ENCODE data around the gene ILF2.
"Not testable (repeated sequence)": the region's sequence is repeated elsewhere in the genome, so short reads cannot be mapped to it uniquely, and the experiment has no call there.

Gene ILF2

DNA sequence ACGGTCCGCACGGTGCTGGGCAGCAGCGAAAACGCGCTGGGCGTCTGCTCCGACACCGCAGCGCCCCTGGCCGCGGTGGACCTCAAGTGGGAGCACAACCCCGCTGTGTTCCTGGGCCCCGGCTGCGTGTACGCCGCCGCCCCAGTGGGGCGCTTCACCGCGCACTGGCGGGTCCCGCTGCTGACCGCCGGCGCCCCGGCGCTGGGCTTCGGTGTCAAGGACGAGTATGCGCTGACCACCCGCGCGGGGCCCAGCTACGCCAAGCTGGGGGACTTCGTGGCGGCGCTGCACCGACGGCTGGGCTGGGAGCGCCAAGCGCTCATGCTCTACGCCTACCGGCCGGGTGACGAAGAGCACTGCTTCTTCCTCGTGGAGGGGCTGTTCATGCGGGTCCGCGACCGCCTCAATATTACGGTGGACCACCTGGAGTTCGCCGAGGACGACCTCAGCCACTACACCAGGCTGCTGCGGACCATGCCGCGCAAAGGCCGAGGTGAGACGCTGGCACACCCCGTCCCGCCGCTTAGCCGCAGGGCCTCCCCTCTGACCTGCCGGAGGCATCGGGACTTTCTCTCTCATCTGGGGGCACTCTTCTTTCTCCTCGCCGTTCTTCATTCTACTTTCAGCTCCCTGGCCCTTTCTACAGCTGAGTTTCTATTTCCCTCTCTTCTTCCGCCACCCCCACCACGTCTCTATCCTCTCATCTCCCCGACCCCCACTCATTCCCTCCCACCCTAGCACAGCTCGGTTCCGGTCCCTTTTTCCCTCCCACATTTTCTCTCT, 8.7 kb upstream of the ILF2 start:
- DNase-seq (ENCODE audit: low spot score) = no peak

DNA sequence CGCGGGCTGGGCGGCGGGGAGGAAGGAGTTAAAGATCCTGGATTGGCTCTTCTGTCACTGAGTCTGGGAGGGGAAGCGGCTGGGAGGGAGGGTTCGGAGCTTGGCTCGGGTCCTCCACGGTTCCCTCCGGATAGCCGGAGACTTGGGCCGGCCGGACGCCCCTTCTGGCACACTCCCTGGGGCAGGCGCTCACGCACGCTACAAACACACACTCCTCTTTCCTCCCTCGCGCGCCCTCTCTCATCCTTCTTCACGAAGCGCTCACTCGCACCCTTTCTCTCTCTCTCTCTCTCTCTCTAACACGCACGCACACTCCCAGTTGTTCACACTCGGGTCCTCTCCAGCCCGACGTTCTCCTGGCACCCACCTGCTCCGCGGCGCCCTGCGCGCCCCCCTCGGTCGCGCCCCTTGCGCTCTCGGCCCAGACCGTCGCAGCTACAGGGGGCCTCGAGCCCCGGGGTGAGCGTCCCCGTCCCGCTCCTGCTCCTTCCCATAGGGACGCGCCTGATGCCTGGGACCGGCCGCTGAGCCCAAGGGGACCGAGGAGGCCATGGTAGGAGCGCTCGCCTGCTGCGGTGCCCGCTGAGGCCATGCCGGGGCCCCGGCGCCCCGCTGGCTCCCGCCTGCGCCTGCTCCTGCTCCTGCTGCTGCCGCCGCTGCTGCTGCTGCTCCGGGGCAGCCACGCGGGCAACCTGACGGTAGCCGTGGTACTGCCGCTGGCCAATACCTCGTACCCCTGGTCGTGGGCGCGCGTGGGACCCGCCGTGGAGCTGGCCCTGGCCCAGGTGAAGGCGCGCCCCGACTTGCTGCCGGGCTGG, 7.9 kb upstream of the ILF2 start, which contains the start of gene NPR1:
NPR1 (plus strand) TSS at position 170 of the 818 bp plus-strand sequence; CDS start at position 591, 421 bp downstream.
- no peak for DNase-seq (ENCODE audit: low spot score)

DNA sequence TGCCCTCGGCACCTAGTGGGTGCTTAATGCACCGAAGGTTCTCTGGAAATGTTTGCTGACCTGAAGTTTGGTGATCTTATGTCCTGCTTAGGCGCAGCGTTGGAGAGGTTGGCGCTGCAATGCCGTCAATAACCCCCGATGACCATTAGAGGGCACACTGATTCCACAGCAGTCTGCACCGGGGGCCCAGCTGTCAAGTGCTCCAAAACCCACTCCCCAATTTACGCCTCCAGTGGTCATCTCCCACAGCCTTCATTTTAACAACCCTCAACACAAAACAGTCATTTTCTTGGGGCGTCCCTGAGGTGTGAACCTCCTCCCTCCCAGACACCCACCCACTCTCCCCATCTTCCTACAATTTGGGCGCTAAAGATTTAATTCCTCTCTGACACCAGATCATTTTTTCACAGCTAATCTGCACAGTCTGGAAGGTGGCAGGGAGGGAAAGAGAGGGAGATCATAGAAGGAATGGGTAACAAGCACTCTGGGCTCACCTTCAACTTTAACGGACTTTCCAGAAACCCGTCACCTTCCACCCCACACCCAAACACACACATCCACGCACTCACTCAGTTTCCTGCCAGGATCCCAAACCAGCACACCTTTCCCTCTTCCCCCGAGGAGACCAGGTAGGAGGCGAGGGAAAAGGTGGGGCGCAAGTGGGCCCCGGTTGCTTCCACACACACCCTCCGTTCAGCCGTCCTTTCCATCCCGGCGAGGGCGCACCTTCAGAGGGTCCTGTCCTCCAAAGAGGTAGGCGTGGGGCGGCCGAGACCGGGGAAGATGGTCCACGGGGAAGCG, 7.1 kb upstream of the ILF2 start:
- peak; percentile 43 for DNase-seq (ENCODE audit: low spot score)

DNA sequence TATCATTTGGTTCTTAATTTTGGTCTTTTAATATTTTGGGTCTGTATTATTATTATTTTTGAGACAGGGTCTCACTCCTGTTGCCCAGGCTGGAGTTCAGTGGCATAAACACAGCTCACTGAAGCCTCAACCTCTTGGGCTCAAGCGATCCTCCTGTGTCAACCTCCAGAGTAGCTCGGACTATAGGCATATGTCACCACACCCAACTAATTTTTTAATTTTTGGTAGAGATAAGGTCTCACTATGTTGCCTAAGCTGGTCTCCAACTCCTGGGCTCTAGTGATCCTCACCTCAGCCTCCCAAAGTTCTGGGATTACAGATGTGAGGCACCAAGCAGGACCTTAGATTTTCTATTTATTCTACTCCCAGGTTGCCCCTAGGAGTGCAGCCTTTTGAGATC, 2.7 kb upstream of the ILF2 start:
- no peak for DNase-seq (ENCODE audit: low spot score)

DNA sequence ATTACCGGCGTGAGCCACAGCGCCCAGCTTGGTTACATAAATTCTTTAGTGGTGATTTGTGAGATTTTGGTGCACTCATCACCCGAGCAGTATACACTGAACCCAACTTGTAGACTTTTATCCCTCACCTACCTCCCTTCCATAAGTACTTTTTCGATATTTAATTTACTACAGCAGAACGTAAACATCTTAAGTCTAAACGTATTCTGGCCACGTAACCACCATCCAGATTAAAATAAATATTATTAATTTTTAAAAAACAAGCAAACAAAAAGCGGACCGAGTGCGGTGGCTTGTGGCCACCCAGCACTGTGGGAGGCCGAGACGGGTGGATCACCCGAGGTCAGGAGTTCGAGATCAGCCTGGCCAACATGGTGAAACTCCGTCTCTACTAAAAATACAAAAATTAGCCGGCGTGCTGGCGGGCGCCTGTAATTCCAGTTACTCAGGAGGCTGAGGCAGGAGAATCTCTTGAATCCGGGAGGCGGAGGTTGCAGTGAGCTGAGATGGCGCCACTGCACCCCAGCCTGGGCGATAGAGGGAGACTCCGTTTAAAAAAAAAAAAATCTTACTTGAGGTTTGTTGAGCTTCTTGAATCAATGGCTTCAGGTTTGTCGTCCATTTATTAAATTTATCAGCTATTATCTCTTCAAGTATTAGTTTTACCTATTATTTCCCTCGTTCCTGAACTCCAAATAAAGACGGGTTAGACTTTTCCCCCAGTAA, 998 bp upstream of the ILF2 start:
- DNase-seq (ENCODE audit: low spot score) = not testable (repeated sequence)

DNA sequence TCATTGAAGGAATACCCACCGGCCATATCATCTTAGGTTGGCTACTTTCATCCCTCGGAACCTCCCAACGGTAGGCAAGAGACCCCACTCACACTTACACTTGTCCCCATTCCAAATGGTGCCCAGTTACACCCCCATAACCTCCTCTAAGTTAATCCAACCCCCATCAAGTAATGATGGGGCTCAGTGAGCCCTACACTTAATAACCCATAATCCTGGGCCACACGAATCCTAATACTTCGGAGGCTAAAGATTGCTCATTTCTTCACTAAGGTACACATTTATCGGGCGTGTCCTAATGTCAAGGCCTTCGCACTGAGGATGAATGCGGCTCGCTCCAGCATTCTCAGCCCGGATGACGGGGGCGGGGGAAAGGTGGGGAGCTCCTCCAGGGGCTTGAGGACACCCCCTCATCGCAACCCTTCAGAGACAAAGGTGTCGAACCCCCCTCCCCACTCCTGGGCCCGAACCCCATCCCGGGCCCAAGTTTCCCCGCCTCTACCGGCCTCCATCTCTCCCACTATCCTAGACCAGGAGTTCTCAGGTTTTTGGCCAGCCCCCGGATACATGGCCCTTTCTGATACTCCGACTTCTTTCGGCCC, 435 bp downstream of the ILF2 start:
- no peak for DNase-seq (ENCODE audit: low spot score)

DNA sequence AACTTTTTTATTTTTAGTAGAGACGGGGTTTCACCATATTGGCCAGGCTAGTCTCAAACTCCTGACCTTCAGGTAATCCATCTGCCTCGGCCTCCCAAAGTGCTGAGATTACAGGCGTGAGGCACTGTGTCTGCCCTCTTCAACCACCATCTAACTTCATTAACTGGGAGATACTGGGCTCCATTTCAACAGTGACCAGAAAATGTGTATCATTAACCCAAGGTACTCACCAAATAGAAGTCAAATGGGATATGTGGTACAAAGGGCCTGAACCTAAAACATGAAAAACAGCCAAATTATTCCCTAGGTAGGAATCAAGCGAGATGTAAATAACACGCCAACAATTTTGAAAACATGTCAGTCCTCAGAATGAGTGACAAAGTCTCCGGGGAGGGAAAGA, 1.2 kb downstream of the ILF2 start:
- no peak for DNase-seq (ENCODE audit: low spot score)

DNA sequence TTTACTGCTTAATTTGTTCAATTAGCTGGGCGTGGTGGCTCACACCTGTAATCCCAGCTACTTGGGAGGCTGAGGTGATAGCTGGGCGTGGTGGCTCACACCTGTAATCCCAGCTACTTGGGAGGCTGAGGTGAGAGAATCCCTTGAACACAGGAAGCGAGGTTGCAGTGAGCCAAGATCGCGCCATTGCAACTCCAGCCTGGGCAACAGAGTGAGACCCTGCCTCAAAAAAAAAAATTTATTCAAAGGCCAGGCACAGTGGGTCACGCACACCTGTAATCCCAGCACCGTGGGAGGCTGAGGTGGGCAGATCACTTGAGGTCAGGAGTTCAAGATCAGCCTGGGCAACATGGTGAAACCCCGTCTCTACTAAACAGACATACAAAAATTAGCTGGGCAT, 2.1 kb downstream of the ILF2 start:
- DNase-seq (ENCODE audit: low spot score) = not testable (repeated sequence)

DNA sequence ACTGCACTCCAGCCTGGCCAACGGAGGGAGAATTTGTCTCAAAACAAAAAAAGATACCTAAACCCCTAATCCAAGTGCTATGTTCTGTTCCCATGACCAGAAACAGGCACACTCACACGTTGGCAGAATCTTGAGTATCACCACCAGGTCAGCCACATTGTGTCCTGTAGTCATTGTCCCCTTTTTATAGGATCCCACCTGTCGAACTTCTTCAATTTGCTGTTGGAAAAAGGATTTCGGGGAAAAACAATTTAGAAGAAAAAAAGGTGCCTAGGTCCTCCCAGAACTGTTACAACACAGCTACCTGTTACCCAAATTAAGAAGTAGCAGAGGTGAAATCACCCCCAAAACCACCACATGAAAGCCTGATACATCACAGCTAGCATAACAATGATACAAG, 3.4 kb downstream of the ILF2 start:
- no peak for DNase-seq (ENCODE audit: low spot score)

DNA sequence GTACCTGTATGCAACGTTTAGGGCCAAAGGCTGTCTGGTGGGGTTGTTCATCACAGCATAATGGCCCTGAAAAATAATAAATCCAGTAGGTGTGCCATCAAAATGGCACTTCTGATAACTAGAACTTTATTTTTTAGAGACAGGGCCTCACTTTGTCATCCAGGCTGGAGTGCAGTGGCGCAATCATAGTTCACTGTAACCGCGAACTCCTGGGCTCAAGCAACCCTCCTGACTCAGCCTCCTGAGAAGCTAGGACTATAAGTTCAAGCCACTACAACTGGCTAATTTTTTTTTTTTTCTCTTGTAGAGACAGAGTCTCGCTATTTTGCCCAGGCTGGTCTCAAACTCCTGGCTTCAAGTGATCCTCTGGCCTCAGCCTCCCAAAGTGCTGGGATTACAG, 7.6 kb downstream of the ILF2 start:
- no peak for DNase-seq (ENCODE audit: low spot score)

DNA sequence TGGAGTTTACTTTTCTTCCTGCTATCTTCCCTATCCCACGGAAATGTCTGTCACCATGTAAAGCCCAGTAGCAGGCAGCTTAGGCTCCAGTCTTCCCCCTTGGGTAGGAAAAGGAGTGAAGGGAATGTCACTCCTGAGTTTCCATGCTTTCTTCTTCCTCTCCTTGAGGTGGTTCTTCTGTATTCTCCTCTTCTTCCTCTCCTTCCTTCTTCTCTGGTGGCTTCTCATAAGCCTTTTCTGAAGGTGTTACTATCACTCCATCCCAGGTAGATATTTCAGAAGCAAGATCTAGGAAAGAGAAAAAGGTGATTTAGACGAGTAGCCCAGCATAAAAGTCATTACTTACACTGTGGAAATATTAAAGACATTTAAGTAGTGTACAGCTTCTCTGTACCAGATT, 8.5 kb downstream of the ILF2 start:
- no peak for DNase-seq (ENCODE audit: low spot score)

DNA sequence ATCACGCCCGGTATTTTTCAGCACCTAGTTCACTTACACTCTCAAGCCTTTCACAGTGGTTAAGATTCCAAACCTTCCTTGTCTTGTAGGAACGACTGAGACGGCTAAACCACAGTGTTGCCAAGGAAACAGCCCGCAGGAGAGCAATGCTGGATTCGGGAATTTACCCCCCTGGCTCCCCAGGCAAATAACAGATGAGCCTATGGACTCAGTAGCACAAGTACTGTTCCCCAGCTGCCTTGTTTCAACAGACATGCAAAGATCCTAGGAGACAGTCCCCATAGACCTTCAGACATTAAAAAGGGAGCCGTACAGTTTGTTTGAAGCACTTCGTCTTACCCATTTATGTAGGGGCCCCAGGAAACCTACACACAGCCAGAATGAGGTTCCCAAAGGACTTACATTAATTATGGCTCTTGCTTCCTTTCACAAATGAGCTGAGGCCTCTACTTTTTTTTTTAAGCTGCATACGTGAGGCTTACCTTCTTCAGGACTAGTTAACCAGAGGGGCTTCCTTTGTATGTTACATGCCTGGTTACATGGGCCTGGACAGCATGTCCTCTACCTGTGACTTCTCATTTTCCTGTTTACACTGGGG, 9.6 kb downstream of the ILF2 start:
- DNase-seq (ENCODE audit: low spot score) = no peak

DNA sequence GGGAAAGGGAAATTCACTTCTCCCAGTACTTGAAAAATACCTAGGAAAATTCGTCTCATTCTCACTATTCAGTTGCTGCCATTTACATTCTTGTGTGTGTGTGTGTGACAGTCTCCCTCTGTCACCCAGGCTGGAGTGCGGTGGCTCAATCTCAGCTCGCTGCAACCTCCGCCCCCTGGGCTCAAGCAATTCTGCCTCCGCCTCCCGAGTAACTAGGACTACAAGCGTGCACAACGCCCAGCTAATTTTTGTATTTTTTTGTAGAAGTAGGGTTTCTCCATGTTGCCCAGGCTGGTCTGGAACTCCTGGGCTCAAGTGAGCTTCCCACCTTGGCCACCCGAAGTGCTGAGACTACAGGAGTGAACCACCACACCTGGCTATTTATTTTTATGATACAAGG, 11.1 kb downstream of the ILF2 start:
- DNase-seq (ENCODE audit: low spot score) = no peak

DNA sequence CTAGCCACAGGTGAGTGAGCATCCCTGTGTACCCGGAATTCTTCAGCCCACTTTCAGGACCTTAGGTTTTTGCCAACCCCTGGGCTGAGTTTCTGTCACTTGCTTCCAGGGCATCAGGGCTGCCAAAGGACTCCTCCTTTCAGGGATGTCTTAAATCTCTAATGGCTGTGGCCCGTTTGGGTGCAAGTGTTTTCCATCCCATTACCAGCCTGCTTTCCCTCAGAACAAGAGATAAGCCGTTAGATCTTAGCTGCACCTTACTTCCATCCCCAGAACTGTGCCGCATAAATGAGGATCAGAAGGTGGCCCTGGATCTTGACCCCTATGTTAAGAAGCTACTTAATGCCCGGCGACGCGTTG, 11.6 kb downstream of the ILF2 start:
- no peak for DNase-seq (ENCODE audit: low spot score)

DNA sequence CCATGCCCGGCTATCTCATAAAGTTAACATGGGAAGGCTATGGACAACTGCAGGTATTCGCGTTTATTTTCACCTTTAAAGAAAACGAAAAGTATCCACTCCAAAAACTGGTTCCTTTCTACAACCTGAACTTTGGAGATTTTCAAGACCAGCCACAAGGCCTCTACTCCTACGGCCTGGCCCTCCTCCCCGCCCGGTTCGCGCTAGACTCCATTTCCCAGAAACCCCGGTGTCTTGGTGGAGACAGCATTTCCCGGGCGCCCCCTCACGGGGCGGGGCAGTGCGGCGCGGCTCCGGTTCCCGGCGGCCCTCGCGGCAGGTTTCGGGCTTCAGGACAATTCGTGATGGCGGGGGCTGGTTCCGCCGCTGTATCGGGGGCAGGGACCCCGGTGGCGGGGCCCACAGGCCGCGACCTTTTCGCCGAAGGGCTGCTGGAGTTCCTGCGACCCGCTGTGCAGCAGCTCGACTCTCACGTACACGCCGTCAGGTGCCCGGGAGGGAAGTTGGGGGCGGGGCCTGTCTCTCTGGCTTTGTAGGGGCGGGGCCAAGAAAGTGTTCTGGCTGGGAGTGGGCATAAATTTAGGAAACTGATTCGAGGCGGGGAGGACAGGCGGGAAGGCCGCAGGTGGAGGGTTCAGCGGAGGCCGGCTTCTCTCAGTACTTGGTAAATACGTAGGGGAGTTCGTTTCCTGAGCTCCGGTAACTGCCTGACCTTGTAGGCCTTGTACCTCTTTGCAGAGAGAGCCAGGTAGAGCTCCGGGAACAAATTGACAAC, 12.2 kb downstream of the ILF2 start, which contains the start of gene SNAPIN:
SNAPIN (plus strand) TSS at position 304 of the 775 bp plus-strand sequence; CDS start at position 345, 41 bp downstream.
- DNase-seq (ENCODE audit: low spot score) = peak; percentile 86

DNA sequence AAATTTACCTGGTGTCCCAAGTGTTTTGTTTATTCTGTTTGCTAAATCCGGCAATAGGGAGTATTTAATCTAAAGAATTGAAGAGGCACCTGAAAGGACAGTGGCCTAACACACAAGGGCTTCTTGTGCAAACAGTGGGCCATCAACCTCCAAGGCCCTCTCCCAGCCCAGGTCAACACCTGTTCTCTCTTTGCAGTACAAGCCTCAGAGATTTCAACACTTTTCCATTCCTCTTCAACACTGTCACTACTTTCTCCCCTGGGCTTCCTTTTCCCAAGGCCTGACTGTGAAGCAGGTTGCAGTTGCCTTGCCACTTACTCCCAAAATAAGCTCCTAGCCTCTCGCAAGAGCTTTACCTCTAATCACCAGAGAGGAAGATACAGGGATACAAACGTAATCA, 15.5 kb downstream of the ILF2 start:
- no peak for DNase-seq (ENCODE audit: low spot score)

DNA sequence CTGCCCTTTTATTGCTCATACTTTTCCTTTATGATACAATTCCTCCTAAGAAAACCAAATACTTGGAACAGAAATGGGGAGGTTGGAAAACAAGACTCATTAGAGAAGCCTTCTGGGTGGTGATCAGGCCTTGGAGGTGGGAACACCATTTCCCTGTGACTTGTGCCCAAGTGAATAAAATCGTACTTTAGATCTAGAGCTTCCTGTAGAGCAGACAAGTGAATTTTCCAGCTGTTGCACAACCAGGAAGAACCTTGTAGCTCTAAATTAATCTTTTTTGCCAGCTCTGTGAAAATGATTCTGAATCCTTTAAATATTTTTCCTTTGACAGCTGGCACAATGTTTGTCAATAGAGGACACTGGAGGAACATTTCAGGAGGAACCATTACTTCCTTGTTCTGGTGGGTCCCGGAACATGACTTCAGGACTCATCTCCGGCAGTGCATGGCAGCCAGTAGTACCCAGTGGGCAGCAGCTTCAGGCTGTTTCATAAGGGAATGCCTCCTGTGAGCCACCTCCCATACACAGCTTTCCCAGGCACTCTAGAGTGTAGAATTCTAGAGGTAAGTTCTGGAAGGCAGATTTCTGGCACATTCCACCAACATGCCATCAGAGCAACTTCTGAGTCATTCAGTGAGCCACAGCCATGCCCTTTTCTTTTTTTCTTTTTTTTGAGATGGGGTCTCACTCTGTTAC, 17.8 kb downstream of the ILF2 start:
- no peak for DNase-seq (ENCODE audit: low spot score)

DNA sequence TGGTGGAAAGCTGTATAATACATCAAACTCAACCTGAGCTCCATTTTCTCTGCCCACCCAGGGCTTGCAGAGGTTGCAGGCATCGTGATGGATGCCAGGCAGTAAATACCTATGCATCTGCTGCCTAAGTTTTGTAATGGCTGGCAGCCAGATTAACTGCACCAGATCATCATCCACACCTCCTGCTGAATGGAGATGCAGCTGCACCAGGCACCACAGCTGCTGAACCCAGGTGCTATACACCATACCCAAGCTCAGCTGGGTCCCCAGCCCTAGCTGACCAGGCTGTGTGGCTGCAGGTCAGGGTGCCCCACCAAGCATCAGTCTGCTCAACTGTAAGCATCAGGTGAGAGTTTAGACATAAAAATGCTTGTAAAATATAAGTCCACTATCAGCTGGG, 19.0 kb downstream of the ILF2 start:
- no peak for DNase-seq (ENCODE audit: low spot score)

DNA sequence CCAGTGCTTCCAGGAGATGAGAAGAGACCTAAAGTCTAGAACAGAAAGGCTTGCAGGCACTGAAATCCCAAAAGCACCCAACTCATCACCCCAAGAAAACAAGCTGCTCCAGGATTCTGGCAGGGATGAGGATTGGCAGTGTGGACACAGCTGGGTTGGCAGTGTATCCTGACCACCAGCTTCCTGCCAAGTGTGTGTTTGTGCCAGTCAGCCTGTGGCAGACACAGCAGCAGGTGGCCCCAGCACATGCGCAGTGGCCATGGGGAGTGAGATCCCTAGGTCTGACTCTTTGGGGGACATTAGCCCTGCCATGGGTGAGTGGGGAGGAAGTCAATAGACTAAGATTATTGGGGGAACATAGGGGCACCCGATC, 20.9 kb downstream of the ILF2 start:
- no peak for DNase-seq (ENCODE audit: low spot score)

Data from CD4-positive, alpha-beta T cell treated with Interleukin-6 at 100 ng/mL for 8 hours (primary cell).